ENCODE results near the gene STEAP3.

STEAP3 gene

GRCh38 chr2:119282146-119282995 is 58.7 kb downstream of the STEAP3 start:
- H3K4me3 ChIP-seq (ENCODE audit: low read length) = no peak overlapping the region
- TF ChIP-seq, protein P1, sequence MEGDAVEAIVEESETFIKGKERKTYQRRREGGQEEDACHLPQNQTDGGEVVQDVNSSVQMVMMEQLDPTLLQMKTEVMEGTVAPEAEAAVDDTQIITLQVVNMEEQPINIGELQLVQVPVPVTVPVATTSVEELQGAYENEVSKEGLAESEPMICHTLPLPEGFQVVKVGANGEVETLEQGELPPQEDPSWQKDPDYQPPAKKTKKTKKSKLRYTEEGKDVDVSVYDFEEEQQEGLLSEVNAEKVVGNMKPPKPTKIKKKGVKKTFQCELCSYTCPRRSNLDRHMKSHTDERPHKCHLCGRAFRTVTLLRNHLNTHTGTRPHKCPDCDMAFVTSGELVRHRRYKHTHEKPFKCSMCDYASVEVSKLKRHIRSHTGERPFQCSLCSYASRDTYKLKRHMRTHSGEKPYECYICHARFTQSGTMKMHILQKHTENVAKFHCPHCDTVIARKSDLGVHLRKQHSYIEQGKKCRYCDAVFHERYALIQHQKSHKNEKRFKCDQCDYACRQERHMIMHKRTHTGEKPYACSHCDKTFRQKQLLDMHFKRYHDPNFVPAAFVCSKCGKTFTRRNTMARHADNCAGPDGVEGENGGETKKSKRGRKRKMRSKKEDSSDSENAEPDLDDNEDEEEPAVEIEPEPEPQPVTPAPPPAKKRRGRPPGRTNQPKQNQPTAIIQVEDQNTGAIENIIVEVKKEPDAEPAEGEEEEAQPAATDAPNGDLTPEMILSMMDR (IDR thresholded peaks at IDR 0.05; ENCODE audit: insufficient read depth, low read depth, low read length, missing control alignments) = no peak
- DNase-seq (ENCODE audit: low read depth) = no peak

DNA sequence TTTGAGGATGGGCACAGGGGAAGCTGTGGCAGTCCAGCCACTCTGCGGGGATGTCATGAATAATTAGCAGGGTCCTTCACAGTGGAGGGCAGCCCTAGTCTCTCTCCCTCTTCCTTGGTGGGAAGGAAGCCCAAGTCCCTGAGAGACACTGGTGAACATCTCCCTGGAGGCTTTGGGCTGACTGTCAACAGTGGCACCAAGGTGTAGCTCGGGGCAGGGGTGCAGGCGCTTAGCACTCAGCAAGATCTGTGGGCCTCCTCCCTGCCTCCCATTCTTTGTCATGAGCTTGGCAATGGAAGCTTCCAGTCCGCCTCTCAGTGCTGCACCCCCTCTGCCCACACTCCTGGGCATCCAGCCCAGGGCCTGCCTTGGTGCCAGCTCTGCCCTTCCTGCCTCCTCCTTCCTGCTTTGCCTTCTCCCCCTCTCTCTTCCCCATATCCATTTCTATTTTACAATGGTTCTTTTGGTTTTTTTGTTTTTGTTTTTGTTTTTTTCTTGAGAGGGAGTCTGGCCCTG is 59.4 kb downstream of the STEAP3 start:
- H3K4me3 ChIP-seq (ENCODE audit: low read length) = no peak overlapping the region

GRCh38 chr2:119283873-119284331 is 60.3 kb downstream of the STEAP3 start:
- H3K4me3 ChIP-seq (ENCODE audit: low read length) = no peak overlapping the region
- TF ChIP-seq, protein P1 (IDR thresholded peaks at IDR 0.05; ENCODE audit: insufficient read depth, low read depth, low read length, missing control alignments) = no peak
- DNase-seq (ENCODE audit: low read depth) = peak; percentile 91

More for the DNA sequence above, 59.4 kb downstream of the STEAP3 start:
- peak; percentile 14 for DNase-seq (ENCODE audit: low read depth)
- TF ChIP-seq, protein P1 (IDR thresholded peaks at IDR 0.05; ENCODE audit: insufficient read depth, low read depth, low read length, missing control alignments) = no peak

- DNase-seq (ENCODE audit: low read depth) = no peak
- TF ChIP-seq, protein P1 (IDR thresholded peaks at IDR 0.05; ENCODE audit: insufficient read depth, low read depth, low read length, missing control alignments) = no peak
Measured at GRCh38 chr2:119286661-119287060, 63.0 kb downstream of the STEAP3 start.

DNA sequence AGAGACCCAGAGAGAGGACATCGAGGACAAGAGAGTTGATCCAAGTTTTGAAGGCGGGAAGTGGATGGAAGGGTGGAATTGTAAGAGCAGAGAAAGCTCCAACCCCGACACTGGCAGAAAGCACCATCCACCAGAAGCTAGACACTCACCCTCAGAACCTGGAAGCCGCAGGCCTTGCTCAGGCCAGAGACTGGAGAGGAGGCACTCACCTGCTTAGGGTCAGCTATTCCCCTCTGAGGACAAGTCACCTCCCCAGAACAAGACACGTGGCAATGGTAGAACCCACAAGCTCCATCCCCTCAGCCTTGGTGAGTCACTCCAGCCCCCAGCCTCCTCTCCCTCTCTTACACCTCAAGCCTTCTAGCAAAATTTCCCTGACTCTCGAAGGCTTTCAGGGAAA is 64.9 kb downstream of the STEAP3 start:
- TF ChIP-seq, protein P1 (IDR thresholded peaks at IDR 0.05; ENCODE audit: insufficient read depth, low read depth, low read length, missing control alignments) = no peak
- DNase-seq (ENCODE audit: low read depth) = no peak
- no peak overlapping the region for H3K4me3 ChIP-seq (ENCODE audit: low read length)

More at GRCh38 chr2:119286661-119287060, 63.0 kb downstream of the STEAP3 start:
- H3K4me3 ChIP-seq (ENCODE audit: low read length) = no peak overlapping the region

DNA sequence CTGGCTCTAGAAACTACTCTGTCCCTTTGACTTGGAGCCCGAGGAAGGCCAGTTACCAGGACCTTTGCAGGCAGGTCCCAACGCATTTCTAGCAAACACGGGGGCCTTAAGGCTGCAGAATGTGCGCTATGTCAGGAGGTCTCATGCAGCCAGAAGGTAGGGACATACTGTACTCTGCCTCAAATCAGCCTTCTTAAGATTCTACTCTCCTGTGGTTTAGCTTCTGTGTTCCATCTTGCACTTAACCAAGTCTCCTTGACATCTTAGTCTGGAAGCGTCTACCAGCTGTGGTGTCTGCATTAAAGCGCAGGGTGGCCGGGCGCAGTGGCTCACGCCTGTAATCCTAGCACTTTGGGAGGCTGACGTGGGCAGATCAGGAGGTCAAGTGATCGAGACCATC is 65.5 kb downstream of the STEAP3 start:
- TF ChIP-seq, protein P1 (IDR thresholded peaks at IDR 0.05; ENCODE audit: insufficient read depth, low read depth, low read length, missing control alignments) = no peak
- no peak for DNase-seq (ENCODE audit: low read depth)
- H3K4me3 ChIP-seq (ENCODE audit: low read length) = no peak overlapping the region

Data from epithelial cell of esophagus (primary cell).